Fibroblast of lung (primary cell): ENCODE measurements around the gene MAGI2. TPM values are rescaled to one million over a fixed set of nuclear protein-coding genes. Genes with fewer than 3 reads are reported as not detected.

Experiments
- DNase-seq, 2 donors: peaks; one replicate each; pipeline versions ENCODE4 v3.0.0 to v3.0.0-alpha.2; 2010; ENCODE audit warnings: low read depth in 2 of 2
- H2AFZ ChIP-seq: 2 replicates; pipeline ENCODE4 v1.5.1; 2012; ENCODE audit warnings: low read length, control low read depth, inconsistent platforms
- H3K27ac ChIP-seq: 2 replicates; pipeline ENCODE4 v1.5.1; 2011; ENCODE audit warnings: low read length, control low read depth; ENCODE audit not compliant: insufficient read depth
- H3K27me3 ChIP-seq: 2 replicates; pipeline ENCODE4 v1.5.1; 2011; ENCODE audit warnings: mild to moderate bottlenecking, low read length; ENCODE audit not compliant: control insufficient read depth, insufficient read depth
- H3K36me3 ChIP-seq: 2 replicates; pipeline ENCODE4 v1.5.1; 2011; ENCODE audit warnings: low read length; ENCODE audit not compliant: control insufficient read depth, insufficient read depth
- H3K4me1 ChIP-seq: 2 replicates; pipeline ENCODE4 v1.5.1; 2011; ENCODE audit warnings: low read length; ENCODE audit not compliant: control insufficient read depth, insufficient read depth; ENCODE audit errors: extremely low read depth
- H3K4me2 ChIP-seq: 2 replicates; pipeline ENCODE4 v1.5.1; 2011; ENCODE audit warnings: low read length, control low read depth; ENCODE audit not compliant: insufficient read depth; ENCODE audit errors: extremely low read depth
- H3K4me3 ChIP-seq, 4 experiments: fragments of 200-600 bp in 1 of 4; sonication (generic) in 1 of 4; replicated peaks in 1 of 4; 2 replicates each; pipeline ENCODE4 v1.5.1; 2011 to 2016; ENCODE audit warnings: low read length in 4 of 4, low read depth in 3 of 4, mild to moderate bottlenecking in 3 of 4, control low read depth in 2 of 4, inconsistent platforms in 1 of 4, mixed read lengths in 1 of 4; ENCODE audit not compliant: insufficient read depth in 1 of 4; ENCODE audit errors: control extremely low read depth in 1 of 4
- H3K79me2 ChIP-seq: 2 replicates; pipeline ENCODE4 v1.5.1; 2012; ENCODE audit warnings: mild to moderate bottlenecking, low read length, inconsistent platforms; ENCODE audit not compliant: control insufficient read depth, insufficient read depth
- H3K9ac ChIP-seq: 2 replicates; pipeline ENCODE4 v1.5.1; 2011; ENCODE audit warnings: mild to moderate bottlenecking, low read length, control low read depth; ENCODE audit not compliant: insufficient read depth
- H3K9me3 ChIP-seq: 2 replicates; pipeline ENCODE4 v1.5.1; 2012; ENCODE audit warnings: low read depth, low read length; ENCODE audit not compliant: control insufficient read depth, insufficient read depth
- H4K20me1 ChIP-seq: 2 replicates; pipeline ENCODE4 v1.5.1; 2011; ENCODE audit warnings: low read length; ENCODE audit not compliant: control insufficient read depth, insufficient read depth; ENCODE audit errors: extremely low read depth
- CTCF ChIP-seq, 2 donors: IDR thresholded peaks in 1 of 2; conservative IDR thresholded peaks in 1 of 2; 1 replicate in 1 of 2; 2 replicates in 1 of 2; pipeline ENCODE4 v1.5.1; 2011 to 2012; ENCODE audit warnings: low read length in 2 of 2, control low read depth in 1 of 2, inconsistent platforms in 1 of 2, low read depth in 1 of 2, mild to moderate bottlenecking in 1 of 2
- EZH2 ChIP-seq: IDR thresholded peaks from 2 replicates; pipeline ENCODE4 v1.5.1; 2012; ENCODE audit warnings: low read length, control low read depth, mild to moderate bottlenecking; ENCODE audit errors: missing control alignments
- polyA plus RNA-seq, 2 donors: library from polyadenylated mRNA; depleted of rRNA in 1 of 2; stranded (reverse) in 1 of 2; unstranded in 1 of 2; fragments of >200 nt; gene quantifications; 2 replicates each; pipeline ENCODE4 v1.2.1, GENCODE V29; 2011 to 2012; ENCODE audit warnings: missing spikeins in 1 of 2
- total RNA-seq: library from RNA; depleted of rRNA; stranded (reverse); fragments of >200 nt; gene quantifications from 2 replicates; pipeline ENCODE4 v1.2.1, GENCODE V29; 2014

Gene MAGI2
- total and polyA plus RNA-seq, 2 donors (not counting 1 experiment from before 2014, with no cell fraction given), result 1.8 to 17.0 TPM

- no peaks in the 10 kb centered on the region for H4K20me1 ChIP-seq
- H3K4me3 ChIP-seq, result no peak overlapping the region
- no peaks in the 10 kb centered on the region for H3K27me3 ChIP-seq
- no peak overlapping the region for H2AFZ ChIP-seq
- H3K27ac ChIP-seq, result no peak overlapping the region
- no peak overlapping the region for H3K4me2 ChIP-seq
- no peaks in the 10 kb centered on the region for H3K9me3 ChIP-seq
- peaks cover 2% of the 10 kb centered on the region for H3K79me2 ChIP-seq
- H3K9ac ChIP-seq, result no peak overlapping the region
- no peaks in the 10 kb centered on the region for H3K36me3 ChIP-seq
- H3K4me1 ChIP-seq, result peaks cover 3% of the 10 kb centered on the region
- no peak for DNase-seq
- no peak for TF ChIP-seq EZH2
Measured at GRCh38 chr7:79430391-79430790, 23.1 kb downstream of the MAGI2 start.

GRCh38 chr7:79425665-79426064, 27.8 kb downstream of the MAGI2 start:
- no peaks in the 10 kb centered on the region for H3K9me3 ChIP-seq
- no peak for DNase-seq
- H3K36me3 ChIP-seq, result no peaks in the 10 kb centered on the region
- H3K4me3 ChIP-seq, result no peak overlapping the region
- no peak overlapping the region for H3K4me2 ChIP-seq
- no peaks in the 10 kb centered on the region for H4K20me1 ChIP-seq
- H3K27me3 ChIP-seq, result no peaks in the 10 kb centered on the region
- H3K9ac ChIP-seq, result no peak overlapping the region
- no peak overlapping the region for H2AFZ ChIP-seq
- no peak overlapping the region for H3K27ac ChIP-seq
- TF ChIP-seq EZH2 (no peak), CTCF (conservative IDR thresholded peaks at IDR 0.05 in 1 of 2, IDR thresholded peaks at IDR 0.05 in 1 of 2; ENCODE audit: low read depth in 1 of 2, low read length in 2 of 2) (no peak)
- H3K79me2 ChIP-seq, result no peaks in the 10 kb centered on the region
- H3K4me1 ChIP-seq, result peaks cover 4% of the 10 kb centered on the region

GRCh38 chr7:79421751-79422150, 31.7 kb downstream of the MAGI2 start:
- TF ChIP-seq CTCF (conservative IDR thresholded peaks at IDR 0.05 in 1 of 2, IDR thresholded peaks at IDR 0.05 in 1 of 2; ENCODE audit: low read depth in 1 of 2, low read length in 2 of 2), result no peak
- TF ChIP-seq EZH2, result no peak
- H3K79me2 ChIP-seq, result no peaks in the 10 kb centered on the region
- H3K36me3 ChIP-seq, result no peaks in the 10 kb centered on the region
- no peak overlapping the region for H3K4me2 ChIP-seq
- no peak overlapping the region for H3K27ac ChIP-seq
- H3K9ac ChIP-seq, result no peak overlapping the region
- no peaks in the 10 kb centered on the region for H3K9me3 ChIP-seq
- DNase-seq, result no peak
- no peak overlapping the region for H3K4me3 ChIP-seq
- H4K20me1 ChIP-seq, result no peaks in the 10 kb centered on the region
- peaks cover 10% of the 10 kb centered on the region for H3K4me1 ChIP-seq
- no peaks in the 10 kb centered on the region for H3K27me3 ChIP-seq
- no peak overlapping the region for H2AFZ ChIP-seq
